GM18499 (cell line): ENCODE results near the gene LY6G5C.

ENCODE experiments used
- ATAC-seq: cut with Tn5 transposase; IDR thresholded peaks from one replicate; pipeline ENCODE4 v1.9.1; 2021; ENCODE audit warnings: moderate number of reproducible peaks; ENCODE audit not compliant: insufficient read depth, unreplicated experiment

LY6G5C gene

DNA sequence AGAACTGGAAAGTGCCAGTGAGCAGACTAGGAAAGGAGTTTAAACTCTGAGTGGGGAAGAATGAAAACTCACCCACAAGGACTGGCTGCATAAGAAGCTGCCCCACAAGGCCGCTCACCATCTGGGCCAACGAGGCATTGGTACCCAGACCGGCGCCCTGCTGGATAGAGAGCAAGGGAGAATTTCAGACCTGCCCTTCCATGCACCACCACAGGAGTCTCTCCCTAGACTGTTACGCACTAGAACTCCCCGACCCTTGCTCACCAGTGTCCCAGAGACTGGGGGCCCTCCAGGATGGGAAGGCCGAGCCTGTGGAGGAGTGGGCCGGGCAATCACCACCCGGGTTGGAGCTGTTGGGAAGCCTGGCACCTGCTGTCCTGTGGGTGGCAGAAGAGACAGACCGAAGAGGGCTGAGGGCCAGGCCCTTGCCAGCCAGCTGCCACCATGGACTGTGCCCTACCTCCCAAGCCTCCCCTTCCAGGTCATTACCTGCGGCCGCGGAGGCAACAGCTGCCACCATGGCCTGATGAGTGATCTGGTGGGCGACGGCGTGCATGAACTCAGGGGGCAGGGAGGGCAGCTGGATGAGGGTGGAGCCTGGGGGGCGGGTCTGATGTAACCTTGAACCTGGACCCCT lies 36.9 kb downstream of the LY6G5C start:
- ATAC-seq = no peak

DNA sequence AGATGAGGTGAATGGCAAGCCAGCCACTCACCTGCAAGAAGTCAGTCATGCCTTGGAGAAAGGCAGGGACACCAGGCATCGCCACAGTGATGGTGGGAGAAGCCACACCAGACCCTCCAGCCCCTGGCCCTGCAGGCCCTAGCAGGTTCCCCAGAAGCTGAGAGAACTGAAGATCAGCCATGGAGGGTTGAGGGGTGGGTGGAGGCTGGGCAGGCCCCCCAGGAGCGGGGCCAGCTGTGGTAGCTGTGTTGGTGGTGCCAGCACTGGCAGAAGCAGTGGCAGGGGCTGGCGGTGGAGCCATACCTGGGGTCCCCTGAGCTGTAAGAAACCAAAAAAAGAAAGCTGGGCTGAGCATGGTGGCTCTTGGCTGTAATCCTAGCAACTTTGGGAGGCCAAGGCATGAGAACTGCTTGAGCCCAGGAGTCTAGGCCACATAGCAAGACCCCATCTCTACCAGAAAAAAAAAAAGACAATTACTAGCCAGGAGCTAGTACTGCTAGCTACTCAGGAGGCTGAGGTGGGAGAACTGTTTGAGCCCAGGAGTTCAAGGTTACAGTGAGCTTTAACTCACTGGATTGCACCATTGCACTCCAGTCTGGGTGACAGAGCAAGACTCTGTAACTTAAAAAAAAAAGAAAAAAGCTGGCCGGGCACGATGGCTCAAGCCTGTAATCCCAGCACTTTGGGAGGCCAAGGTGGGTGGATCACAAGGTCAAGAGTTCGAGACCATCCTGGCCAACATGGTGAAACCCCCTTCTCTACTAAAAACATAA lies 37.9 kb downstream of the LY6G5C start:
- ATAC-seq = no peak

DNA sequence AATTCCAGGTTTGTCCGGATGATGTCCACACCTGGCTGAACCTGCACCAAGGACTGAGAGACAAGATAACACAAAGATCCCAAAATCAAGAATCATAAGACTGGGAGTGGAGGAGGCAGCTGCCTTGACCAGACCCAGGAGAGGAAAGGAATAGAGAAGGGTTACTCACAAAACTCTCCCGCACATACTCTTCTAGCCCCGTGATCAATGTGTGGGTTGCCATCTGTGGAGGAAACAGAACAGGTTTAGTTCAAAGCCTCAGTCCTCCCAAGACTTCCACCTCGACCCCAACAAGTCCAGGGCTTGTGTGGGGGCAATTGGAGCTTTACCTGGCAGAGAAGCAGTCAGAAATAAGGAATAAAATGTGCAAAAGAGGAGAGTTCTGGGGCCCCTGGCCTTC lies 39.5 kb downstream of the LY6G5C start:
- ATAC-seq = no peak

GRCh38 chr6:31640612-31641011 lies 40.3 kb downstream of the LY6G5C start:
- no peak for ATAC-seq

DNA sequence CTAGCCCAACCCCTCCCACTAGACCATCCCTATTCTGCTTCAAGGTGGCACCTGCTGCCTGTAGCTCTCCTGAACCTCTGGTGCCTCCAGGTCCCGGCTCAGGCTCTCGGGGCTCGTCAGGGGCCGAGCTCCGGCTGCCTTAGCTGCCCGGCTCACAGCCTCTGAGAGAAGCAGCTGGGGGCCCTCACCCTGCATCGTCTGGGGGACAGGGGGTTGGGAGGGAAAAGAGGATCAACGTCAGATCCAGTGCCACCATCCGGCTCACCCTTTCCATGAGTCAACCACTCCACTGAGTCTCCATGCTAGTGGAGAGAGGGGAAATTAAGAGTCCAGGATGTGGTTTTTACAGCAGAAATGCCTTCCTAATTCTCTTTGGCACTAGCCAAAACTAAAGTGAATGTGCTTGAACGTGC lies 41.4 kb downstream of the LY6G5C start:
- no peak for ATAC-seq

DNA sequence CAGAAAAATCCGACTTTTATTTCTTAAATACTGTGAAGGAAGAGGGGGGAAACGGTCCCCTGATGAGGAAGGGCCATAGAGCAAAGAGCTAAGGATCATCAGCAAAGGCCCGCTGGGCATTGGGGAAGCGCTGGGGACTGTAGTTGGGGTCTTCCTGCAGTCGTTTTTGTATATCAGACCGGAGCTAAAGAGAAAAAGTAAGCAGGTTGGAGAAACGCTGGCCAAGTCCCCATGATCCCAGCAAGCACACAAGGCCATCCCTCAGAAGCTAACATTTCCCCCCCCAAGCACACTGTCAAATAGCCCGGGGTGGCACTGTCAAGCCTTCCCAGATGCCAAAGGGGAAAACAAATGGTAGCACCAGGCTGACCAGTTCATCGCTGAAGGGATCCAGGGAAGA lies 41.8 kb downstream of the LY6G5C start:
- ATAC-seq = no peak

- no peak for ATAC-seq
These were observed 43.9 kb downstream of the LY6G5C start for GRCh38 chr6:31636698-31637596.

DNA sequence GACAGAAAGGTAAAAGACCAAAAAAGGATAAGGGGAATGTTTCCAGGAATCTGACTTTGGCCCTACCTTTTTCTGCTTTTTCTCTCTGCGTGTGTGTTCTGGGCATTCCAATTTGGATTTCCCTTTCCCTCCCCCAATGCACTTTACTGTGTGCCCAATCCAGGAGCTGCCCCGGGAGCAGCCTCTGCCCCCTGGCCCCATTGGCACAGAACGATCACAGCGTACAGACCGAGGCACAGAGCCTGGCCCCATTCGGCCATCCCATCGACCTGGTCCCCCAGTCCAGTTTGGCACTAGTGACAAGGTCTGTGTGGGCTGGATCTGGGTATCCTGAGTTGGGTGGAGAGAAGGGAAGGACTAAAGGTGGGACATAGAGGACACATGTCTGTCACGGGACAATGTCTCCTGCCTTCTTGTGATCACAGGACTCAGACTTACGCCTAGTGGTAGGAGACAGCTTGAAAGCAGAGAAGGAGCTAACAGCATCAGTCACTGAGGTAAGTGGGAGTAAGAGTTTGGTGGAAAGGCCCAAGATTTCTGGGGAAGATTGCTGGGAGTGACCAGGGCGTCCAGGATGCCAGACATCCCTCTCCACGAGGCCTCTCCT lies 45.8 kb downstream of the LY6G5C start:
- ATAC-seq = no peak

DNA sequence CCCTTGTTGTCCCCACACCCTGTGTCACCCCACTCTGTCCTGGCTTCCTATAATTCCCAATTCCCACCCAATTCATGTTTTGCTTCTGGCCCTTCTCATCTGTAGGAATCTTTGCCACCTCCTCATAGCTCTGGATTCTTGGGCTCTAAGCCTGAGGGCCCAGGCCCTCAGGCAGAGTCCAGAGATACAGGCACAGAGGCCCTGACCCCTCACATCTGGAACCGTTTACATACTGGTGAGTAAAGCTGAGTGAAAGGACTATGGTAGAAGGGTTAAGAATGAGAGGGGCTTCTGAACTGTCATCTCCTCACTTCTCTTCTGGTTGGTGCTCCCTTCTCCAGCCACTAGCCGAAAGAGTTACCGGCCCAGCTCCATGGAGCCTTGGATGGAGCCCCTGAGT lies 46.7 kb downstream of the LY6G5C start:
- ATAC-seq = no peak

DNA sequence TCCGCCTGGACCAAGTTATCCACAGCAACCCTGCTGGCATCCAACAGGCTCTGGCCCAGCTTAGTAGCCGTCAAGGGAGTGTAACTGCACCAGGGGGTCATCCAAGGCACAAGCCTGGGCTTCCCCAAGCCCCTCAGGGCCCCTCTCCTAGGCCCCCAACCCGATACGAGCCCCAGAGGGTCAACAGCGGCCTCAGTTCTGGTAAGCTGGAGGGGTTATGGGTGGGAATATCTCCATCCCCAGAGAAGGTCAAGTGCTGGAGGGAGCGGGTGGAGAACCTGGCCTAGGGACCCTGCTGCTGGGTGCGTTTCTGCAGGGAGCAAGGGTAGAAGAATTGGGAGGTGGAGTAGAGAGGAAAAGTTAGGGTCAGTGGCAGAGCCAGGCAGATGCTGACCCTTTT lies 47.4 kb downstream of the LY6G5C start:
- ATAC-seq = no peak

DNA sequence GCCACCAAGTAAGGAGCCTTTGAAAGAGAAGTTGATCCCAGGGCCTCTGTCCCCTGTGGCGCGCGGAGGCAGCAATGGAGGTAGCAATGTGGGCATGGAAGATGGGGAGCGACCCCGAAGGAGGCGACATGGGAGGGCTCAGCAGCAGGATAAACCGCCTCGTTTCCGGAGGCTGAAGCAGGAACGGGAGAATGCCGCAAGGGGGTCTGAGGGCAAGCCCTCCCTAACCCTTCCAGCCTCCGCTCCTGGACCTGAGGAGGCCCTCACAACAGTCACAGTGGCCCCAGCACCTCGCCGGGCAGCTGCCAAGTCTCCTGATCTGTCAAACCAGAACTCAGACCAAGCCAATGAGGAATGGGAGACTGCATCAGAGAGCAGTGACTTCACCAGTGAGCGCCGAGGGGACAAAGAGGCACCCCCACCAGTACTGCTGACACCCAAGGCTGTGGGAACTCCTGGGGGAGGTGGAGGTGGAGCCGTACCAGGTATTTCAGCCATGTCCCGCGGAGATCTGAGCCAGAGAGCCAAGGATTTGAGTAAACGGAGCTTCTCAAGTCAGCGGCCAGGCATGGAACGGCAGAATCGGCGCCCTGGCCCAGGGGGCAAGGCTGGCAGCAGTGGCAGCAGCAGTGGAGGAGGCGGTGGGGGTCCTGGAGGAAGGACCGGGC lies 48.5 kb downstream of the LY6G5C start:
- ATAC-seq = no peak

GRCh38 chr6:31631681-31632278 lies 49.1 kb downstream of the LY6G5C start:
- ATAC-seq = no peak

DNA sequence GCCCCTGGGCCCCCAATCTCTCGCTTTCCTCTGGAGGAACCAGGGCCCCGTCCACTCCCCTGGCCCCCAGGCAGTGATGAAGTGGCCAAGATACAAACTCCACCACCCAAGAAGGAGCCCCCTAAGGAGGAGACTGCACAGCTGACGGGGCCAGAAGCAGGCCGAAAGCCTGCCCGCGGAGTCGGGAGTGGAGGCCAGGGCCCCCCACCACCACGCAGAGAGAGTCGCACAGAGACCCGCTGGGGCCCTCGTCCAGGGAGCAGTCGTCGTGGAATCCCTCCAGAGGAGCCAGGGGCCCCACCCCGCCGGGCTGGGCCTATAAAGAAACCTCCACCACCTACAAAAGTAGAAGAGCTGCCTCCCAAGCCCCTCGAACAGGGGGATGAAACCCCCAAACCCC lies 49.7 kb downstream of the LY6G5C start:
- no peak for ATAC-seq

DNA sequence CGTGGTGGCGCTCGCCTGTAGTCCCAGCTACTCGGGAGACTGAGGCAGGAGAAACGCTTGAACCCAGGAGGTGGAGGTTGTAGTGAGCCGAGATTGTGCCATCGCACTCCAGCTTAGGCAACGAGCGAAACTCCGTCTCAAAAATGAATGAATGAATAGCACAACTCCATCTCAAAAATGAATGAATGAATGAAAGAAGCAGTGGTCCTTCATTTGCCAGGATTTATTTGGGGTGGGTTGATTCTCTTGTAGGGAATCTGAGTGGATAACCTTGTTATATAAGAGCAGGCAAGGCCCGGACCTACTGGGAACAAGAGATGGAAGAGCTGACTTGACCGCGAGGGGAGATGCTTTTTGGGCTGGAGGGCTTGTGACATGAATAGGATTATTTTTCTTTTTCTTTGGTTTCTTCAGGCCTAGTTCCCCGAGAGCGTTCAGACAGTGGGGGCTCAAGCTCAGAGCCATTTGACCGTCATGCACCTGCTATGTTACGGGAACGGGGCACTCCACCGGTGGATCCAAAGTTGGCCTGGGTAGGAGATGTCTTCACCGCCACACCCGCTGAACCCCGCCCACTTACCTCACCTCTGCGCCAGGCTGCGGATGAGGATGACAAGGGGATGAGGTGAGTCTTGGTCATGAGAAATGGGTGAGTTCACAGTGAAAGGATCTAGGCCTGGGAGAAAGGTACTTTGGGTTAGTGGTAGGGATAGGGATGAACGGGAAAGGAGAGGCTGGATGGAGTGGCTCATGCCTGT lies 50.5 kb downstream of the LY6G5C start:
- ATAC-seq = no peak

DNA sequence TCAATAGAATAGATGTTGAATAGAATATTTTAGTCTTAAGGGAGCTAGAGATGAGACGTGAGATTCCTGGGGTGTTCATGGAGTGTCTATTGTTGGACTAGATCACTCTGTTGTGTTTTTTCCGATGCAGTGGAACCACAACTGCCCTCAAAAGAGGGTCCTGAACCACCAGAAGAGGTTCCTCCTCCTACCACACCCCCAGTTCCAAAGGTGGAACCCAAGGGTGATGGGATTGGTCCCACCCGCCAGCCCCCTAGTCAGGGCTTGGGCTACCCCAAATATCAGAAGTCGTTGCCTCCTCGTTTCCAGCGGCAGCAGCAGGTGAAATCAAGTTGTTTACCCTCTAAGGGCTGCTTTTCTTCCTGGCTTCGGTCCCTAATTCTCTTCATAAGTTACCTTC lies 51.9 kb downstream of the LY6G5C start:
- ATAC-seq = no peak

DNA sequence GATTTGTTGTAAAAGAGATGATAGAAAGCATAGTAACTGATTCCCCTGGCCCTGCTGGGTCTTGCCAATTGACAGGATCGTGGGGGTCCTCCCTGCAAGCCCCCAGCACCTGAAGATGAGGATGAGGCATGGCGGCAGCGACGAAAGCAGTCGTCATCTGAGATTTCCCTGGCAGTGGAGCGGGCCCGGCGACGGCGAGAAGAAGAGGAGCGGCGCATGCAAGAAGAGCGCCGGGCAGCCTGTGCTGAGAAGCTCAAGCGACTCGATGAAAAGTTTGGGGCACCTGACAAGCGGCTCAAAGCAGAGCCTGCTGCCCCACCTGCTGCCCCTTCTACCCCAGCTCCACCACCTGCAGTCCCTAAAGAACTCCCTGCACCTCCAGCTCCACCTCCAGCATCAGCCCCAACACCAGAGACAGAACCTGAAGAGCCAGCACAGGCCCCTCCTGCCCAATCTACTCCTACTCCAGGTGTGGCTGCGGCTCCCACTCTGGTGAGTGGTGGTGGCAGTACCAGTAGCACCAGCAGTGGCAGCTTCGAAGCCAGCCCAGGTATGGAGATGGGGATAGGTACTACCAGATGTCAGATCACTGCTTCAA lies 53.1 kb downstream of the LY6G5C start:
- no peak for ATAC-seq

DNA sequence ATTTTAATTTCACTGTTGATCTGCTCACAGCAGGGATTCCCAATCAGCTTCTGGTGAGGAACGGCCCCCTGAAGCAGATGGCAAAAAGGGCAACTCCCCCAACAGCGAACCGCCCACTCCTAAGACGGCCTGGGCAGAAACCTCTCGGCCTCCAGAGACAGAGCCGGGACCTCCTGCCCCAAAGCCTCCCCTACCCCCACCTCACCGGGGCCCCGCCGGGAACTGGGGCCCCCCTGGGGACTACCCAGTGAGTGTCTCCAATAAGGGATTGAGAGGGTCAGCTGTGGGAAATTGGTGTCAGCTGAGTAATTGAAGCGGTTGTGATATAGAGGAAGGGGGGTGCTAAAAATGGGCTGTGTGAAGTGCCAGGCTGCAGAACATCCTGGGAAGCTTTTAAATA lies 53.9 kb downstream of the LY6G5C start:
- ATAC-seq = no peak
